GM10266 (cell line): ENCODE measurements around the gene CSAD.

Experiments used
- DNase-seq: peaks from one replicate; pipeline ENCODE4 v3.0.0; 2012; ENCODE audit errors: extremely low spot score
- TF ChIP-seq, protein P1 (sequence below): IDR thresholded peaks from 2 replicates; pipeline ENCODE4 v1.5.1; 2012; ENCODE audit warnings: mild to moderate bottlenecking, low read depth; ENCODE audit not compliant: control insufficient read depth, insufficient read depth; ENCODE audit errors: missing control alignments

Gene CSAD, protein sequence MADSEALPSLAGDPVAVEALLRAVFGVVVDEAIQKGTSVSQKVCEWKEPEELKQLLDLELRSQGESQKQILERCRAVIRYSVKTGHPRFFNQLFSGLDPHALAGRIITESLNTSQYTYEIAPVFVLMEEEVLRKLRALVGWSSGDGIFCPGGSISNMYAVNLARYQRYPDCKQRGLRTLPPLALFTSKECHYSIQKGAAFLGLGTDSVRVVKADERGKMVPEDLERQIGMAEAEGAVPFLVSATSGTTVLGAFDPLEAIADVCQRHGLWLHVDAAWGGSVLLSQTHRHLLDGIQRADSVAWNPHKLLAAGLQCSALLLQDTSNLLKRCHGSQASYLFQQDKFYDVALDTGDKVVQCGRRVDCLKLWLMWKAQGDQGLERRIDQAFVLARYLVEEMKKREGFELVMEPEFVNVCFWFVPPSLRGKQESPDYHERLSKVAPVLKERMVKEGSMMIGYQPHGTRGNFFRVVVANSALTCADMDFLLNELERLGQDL

DNA sequence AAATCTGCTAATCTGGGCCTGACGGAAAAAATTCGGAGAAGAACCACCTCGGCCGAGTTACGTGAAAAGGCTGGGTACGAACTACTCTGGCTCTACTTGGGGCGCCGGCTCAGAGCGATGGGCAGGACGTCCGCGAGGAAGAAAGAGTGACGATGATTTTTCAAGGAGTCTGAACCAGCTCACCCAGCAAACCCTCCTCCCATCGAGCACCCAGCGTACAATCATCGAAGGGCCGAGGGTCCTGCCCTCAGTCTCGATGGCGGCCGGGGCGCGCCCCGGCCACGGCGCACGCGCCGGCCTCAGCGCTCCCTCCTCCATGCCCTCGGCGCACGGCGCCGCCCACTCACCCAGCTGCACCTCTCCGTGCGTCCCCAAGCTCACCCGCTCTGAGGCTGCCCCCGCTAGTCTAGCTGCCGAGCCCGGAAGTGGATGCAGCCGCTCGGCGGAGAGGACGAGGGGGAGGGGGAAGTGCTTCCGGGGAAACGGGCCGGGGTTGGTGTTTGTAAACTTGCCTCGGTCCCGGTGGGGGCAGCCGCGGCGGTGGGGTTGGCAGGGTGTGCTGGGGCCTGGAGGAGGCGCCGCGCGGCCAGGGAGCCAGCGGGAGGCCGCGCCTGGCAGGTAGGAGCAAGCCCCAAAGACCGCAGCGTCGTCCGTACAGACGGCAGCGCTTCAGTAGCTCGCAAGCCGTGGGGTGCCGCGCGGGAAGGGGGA is at the start of gene CSAD, which contains the start of gene ZNF740:
TSS of gene CSAD (minus strand) at position 706 of the 711 bp plus-strand sequence. CDS start 7,455 bp downstream, outside the sequence.
TSS of gene ZNF740 (plus strand) at position 503 of the 711 bp plus-strand sequence. CDS start 1,262 bp downstream, outside the sequence.
- peak; percentile 99 for DNase-seq
- TF ChIP-seq, protein P1, sequence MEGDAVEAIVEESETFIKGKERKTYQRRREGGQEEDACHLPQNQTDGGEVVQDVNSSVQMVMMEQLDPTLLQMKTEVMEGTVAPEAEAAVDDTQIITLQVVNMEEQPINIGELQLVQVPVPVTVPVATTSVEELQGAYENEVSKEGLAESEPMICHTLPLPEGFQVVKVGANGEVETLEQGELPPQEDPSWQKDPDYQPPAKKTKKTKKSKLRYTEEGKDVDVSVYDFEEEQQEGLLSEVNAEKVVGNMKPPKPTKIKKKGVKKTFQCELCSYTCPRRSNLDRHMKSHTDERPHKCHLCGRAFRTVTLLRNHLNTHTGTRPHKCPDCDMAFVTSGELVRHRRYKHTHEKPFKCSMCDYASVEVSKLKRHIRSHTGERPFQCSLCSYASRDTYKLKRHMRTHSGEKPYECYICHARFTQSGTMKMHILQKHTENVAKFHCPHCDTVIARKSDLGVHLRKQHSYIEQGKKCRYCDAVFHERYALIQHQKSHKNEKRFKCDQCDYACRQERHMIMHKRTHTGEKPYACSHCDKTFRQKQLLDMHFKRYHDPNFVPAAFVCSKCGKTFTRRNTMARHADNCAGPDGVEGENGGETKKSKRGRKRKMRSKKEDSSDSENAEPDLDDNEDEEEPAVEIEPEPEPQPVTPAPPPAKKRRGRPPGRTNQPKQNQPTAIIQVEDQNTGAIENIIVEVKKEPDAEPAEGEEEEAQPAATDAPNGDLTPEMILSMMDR, result no peak

DNA sequence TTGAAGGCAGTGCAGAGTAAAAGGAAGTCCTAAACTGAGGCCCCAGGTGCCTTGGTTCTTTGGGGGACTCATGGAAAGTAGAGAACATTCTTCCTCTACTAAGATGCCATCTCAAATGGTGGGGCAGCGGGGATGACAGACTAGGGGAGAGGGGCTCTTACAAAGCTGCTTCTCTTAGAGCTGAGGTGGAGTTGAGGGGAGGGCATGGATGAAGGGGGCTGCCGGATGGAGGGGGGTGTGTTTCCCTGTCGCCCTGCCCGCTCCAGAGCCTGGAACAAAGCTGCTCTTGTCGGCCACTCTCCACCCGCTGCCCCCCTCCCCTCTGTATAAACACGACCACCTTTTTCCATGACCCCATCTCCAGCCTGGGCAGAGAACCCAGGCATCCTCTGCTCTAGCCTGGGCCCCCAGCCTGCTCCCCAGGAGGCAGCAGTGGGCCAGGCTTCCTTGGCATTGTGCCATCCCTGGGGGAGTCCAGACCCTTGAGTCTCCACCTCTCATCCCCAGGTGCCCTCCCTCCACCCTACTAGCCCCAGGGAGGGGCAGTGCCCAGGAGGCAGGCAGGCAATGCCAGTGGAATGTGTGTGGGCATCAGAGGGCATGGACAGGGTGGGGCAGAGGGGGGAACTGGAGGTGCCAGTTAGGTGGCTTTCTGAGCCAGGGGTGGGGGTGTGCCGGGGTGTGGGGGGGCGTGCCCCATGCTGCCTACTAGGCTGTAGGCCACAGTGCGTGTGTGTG is 49.6 kb upstream of the CSAD start:
- DNase-seq, result no peak

DNA sequence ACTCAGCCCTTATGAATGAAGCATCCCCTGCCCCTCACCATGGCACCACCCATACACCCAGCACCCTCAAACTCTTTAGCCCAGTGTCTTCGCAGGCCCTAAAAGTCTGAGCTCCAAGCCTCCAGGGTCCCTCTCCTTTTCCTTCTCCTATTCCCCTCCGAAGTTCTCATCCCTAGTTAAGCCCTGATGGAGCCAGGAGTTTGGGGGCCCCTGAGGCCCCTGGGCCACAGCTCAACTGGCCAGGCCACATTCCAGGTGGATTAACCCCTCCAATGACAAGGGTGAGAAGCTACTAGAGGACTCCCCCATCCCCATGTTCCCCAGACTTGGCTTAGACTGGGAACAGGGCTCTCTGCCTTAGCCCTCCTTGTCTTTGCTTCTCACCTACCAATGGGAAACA is 48.7 kb upstream of the CSAD start:
- no peak for DNase-seq
- TF ChIP-seq, protein P1, result no peak

More for the DNA sequence above, 49.6 kb upstream of the CSAD start:
- TF ChIP-seq, protein P1, result no peak

GRCh38 chr12:53227836-53228235 is 47.1 kb upstream of the CSAD start:
- DNase-seq, result no peak
- TF ChIP-seq, protein P1, result no peak

DNA sequence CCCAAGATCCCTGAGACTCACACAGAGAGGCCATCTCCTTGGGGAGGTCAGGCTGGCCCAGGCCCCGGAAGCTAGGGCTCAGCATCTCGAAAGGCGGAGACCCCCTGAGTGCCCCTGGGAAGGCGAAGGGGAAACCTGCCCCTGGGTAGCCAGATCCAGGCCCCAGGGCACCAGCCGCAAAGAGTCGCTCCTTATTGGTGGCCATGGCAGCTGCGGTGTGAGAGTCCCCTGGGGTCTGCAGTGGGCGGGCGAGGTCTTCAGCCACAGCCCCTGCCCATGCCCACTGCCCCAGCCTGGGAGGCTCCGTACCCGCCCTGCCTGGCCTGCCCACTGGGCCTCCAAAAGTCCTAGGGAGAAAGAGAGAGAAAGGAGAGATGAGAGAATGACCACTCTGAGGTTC is 46.6 kb upstream of the CSAD start:
- no peak for DNase-seq
- TF ChIP-seq, protein P1, result no peak

GRCh38 chr12:53226815-53227214 is 46.1 kb upstream of the CSAD start:
- no peak for DNase-seq
- TF ChIP-seq, protein P1, result no peak
